Measurements from ENCODE around the gene PAQR3.

The PAQR3 gene, protein sequence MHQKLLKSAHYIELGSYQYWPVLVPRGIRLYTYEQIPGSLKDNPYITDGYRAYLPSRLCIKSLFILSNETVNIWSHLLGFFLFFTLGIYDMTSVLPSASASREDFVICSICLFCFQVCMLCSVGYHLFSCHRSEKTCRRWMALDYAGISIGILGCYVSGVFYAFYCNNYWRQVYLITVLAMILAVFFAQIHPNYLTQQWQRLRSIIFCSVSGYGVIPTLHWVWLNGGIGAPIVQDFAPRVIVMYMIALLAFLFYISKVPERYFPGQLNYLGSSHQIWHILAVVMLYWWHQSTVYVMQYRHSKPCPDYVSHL

DNA sequence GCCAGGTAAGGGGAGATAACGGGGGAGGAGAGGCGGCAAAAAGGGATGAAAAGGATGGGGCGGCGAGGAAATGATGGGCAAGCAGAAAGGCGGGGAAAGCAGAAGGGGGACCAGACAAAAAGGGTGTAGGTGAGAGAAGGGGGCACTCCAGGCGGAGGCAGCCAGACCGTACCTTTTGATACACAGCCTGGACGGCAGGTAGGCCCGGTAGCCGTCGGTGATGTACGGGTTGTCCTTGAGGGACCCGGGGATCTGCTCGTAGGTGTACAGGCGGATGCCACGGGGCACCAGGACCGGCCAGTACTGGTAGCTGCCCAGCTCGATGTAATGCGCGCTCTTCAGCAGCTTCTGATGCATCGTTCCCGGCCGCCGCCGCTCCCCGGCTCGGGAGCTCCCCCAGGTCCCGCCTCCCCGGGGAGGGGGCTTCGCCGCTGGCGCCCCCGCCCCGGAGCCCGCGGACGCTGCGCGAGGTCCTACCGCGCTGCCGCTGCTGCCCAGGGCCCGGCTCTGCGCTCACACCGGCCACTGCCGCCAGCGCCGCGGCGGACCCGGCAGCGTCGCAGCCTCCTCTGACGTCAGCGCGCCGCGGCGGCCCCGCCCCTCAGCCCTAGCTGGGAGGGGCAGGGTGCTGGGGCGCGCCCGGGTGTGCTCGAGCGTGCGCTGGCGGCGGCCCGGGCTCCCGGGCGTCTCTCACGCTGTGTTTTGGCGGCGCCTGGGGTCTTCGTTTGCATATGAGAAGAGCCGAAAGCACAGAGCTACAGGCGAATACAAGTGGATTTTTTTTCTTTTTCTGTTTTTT lies at the start of gene PAQR3:
Gene PAQR3, minus strand, starts transcription at position 571 of the 799 bp plus-strand sequence. Its CDS starts 214 bp downstream, at position 357.
- peak; percentile 72 for DNase-seq

GRCh38 chr4:78987683-78988082 lies 48.4 kb upstream of the PAQR3 start:
- no peak for DNase-seq

GRCh38 chr4:78984593-78984992 lies 45.4 kb upstream of the PAQR3 start:
- no peak for DNase-seq

DNA sequence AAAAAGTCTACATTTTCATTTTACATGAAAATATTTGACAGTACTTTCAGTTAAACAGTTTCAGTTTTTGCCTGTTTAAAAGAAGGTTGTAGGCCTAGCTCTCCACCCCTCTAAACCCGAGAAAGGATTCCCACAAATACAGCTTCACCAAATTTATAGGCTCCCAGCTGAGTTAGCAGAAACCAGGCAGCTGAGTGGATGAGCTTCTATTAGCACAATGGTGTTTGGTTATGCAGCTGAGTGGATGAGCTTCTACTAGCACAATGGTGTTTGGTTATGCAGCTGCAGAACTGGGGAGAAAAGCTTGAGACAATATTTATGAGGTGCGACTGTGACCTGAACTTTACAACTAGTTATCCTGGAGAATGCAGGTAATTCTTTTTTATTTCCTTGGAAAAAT lies 36.6 kb upstream of the PAQR3 start:
- no peak for DNase-seq

GRCh38 chr4:78971776-78972175 lies 32.5 kb upstream of the PAQR3 start:
- DNase-seq, result no peak

- DNase-seq, result no peak
These were observed 32.1 kb upstream of the PAQR3 start for GRCh38 chr4:78971326-78971725.

GRCh38 chr4:78962597-78963115 lies 23.4 kb upstream of the PAQR3 start:
- no peak for DNase-seq

- DNase-seq, result no peak
These were observed 21.7 kb upstream of the PAQR3 start for GRCh38 chr4:78960926-78961325.

DNA sequence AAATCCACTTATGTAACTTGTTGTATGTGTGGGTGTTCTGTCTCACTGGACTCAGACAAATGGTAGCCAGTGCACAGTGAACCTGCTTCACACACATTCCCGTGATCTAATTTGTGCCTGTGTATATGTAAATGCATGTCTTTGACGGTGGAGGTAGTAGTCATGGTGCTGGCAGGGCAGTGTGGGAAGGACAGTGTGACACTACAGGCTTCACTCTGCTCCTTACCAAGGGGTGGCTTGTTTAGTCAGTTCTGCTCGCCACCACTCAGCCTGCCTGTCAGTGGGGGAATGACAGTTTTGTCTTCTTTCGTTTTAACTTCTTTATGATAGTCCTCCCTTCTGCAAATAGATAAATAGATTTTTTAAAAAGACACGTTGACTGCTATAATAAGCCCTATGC lies 17.7 kb upstream of the PAQR3 start:
- no peak for DNase-seq

DNA sequence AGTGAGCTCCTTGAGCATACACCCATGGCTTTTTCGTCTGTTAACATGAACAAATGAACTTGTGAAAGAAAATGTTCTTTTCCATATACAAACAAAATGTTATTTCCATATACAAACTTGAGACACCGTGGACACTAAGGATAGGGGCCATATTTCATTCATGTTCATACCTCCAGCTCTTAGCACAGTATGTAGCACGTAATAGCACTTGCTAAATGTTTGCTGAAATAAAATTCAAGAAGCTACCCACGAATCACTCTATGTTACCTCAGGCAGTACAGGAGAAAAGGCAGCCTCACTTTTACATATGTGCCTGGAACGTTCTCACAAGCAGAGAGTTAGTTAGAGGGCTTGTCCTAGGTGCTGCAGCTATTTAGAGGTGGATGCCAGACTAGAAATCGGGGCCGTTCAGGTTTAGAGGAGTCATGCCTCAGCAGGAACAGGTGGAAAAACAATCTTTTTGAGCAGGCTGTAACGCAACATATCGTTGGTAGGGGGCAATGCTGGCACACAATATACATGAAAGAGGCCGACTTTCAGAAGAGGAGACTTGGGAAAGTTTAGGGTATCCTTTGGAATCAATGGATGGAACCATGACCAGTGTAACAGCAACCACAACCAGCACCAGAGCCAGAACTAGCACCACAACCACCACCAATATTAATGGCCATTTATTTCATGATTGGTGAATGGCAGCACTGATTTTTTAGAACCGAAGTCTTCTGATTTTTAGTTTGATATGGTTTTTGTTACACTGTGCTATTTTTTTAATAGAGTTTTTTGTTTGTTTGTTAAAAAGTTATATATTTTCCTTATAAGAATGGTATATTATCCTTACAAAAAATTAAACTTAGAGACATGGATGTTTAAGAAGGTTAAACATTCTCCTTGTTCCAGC lies 14.8 kb upstream of the PAQR3 start:
- DNase-seq, result no peak

DNA sequence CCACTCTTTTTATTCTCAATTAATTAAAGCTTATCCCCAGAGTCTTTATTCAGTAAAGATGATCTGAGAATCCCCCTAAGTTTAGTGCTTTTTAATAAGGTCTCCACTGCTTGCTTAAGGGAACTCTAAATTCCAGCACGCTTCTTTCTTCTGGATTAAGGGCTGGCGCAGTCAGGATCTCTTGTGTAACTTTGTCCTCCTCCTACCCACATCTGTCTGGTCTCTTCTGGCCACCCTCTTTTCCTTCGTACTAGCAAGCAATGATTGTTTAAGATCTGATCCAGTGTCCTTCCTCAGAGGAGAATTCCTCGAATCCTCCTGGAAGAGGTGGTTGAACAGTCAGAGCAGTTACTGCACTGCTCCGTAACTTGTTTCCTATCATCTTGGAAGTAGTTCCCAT lies 14.0 kb upstream of the PAQR3 start:
- DNase-seq, result no peak

GRCh38 chr4:78951862-78952472 lies 12.7 kb upstream of the PAQR3 start:
- peak; percentile 30 for DNase-seq

- DNase-seq, result no peak
These were observed 10.5 kb upstream of the PAQR3 start for GRCh38 chr4:78949735-78950134.

DNA sequence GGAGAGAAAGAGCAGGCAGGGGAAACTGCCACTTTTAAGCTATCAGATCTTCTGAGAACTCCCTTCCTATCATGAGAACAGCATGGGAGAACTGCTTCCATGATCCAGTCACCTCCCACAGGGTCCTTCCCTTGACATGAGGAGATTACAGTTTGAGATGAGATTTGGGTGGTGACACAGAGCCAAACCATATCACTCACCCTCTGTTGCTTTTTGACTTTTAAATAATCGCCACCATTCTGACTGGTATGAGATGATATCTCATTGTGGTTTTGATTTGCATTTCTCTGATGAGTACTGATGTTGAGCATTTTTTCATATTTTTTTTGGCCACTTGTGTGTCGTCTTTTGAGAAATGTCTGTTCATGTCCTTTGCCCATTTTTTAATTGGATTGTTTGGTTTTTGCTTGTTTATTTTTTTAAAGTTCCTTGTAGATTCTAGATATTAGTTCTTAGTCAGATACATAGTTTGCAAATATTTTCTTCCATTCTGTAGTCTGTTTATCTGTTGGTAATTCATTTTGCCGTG lies 6.5 kb upstream of the PAQR3 start:
- no peak for DNase-seq

DNA sequence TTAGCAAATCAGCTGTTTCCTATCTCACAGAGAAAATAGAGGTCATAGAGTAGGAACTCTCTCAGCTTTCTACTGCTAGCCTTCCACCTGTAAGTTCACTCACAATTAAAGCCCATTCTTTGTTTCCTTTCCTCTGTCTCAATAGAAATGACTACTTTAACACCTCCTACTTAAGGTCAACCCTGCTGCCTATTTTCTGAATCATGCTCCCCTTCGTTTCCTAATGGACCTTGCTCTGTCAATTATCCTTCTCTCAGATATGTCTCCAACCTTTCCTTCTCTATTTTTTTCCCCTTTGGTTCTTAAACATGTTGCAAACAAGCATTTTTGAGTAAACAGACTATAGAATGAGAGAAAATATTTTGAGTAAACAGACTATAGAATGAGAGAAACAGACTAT lies 5.1 kb upstream of the PAQR3 start:
- no peak for DNase-seq

DNA sequence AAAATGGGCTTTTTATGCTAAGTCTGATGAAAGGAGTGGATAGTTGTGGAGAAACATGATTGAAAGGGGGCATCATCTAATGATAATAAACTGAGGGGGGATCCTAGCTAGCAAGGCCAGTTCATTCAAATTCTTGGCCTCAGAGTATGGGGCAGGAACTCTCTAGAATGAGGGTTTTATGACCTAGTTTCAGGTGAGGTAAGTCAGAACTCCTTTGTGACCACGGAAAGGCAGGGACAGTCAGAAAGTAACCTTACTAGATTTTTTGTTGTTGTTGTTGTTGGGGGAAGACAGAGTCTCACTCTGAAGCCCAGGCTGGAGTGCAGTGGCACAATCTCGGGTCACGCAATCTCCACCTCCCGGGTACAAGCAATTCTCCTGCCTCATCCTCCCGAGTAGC lies 1.5 kb upstream of the PAQR3 start:
- DNase-seq, result no peak

GRCh38 chr4:78939667-78940008 lies 400 bp upstream of the PAQR3 start:
- no peak for DNase-seq

DNA sequence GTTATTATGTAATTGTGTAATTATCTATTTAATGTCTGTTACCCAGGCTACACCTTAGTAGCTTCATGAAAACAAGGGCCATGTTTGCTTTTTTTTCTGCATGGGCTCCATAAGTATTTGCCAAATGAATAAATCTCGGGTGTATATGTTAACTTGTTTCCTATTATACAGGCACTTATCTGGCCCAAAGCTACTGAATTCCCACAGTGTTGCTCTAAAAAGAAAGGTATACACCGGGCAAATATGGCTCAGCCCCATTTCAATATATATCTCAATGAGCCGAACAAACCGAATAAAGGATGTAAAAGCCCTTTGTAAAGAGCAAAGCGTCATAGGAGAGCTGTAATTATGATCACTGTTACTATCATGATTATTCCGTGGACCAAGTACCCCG lies 767 bp downstream of the PAQR3 start:
- DNase-seq, result no peak

DNA sequence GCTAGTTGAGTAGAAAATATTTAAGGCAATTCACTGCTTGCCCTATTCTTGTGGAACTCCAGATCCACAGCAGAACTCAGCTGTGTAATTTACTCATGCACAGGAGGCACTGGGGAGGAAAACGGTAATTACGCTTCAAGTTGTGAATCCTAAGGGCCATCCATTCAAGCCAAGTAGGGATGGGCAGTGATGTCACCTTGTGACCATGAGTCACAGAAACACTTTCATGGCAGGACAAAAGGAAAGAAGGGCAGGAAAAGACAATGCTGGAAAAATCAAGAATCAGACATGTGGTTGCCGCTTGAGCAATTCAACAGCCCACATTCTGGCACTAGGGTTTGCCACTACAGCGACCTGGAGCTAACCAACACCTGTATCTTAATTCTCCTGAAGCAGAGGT lies 1.4 kb downstream of the PAQR3 start:
- DNase-seq, result no peak

- DNase-seq, result no peak
These were observed 2.2 kb downstream of the PAQR3 start for GRCh38 chr4:78936989-78937388.

DNA sequence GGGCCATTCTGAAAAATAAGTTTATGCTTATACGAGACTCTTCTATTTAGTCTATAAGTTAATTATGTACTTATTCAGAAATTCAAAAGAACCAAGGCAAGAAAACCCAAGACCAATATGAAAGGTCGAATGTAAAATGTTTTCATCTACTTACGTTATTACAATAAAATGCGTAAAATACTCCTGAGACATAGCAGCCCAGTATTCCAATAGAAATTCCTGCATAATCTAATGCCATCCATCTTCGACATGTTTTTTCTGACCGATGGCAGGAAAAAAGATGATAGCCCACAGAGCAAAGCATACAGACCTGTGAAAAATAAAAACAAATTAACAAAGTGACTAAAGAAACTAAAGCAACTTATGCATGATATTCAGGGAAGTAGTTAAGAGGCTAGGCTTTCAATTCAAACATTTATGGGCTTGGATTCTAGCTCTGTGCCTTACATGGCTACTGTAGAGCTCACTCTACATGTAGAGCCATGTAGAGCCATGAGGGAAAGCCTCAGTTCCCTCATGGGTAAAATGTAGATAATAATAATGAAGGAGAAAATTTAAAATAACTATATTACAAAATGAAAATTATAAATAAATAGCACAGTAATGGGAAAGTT lies 9.1 kb downstream of the PAQR3 start:
- DNase-seq, result no peak

- no peak for DNase-seq
These were observed 10.4 kb downstream of the PAQR3 start for GRCh38 chr4:78928835-78929234.
